Effector CD8-positive, alpha-beta T cell (primary cell): ENCODE results near the gene EIF4G1.

Source experiments
- DNase-seq: peaks from one replicate; lab custom pipeline; 2025; lab: John Stamatoyannopoulos, UW

Gene EIF4G1

GRCh38 chr3:184350618-184351017, 36.2 kb downstream of the EIF4G1 start:
- no peak for DNase-seq

GRCh38 chr3:184351511-184352148, 37.2 kb downstream of the EIF4G1 start:
- no peak for DNase-seq

- no peak for DNase-seq
Observed at GRCh38 chr3:184352149-184352785, 37.9 kb downstream of the EIF4G1 start.

GRCh38 chr3:184352897-184353545, 38.6 kb downstream of the EIF4G1 start:
- no peak for DNase-seq

- DNase-seq: no peak
Observed at GRCh38 chr3:184353546-184353941, 39.1 kb downstream of the EIF4G1 start.

- peak; percentile 55 for DNase-seq
Observed at GRCh38 chr3:184354121-184354728, 39.8 kb downstream of the EIF4G1 start.

- DNase-seq: no peak
Observed at GRCh38 chr3:184354754-184355153, 40.3 kb downstream of the EIF4G1 start.

- no peak for DNase-seq
Observed at GRCh38 chr3:184355261-184356040, 41.0 kb downstream of the EIF4G1 start.

- no peak for DNase-seq
Observed at GRCh38 chr3:184357248-184358123, 43.1 kb downstream of the EIF4G1 start.

- DNase-seq: no peak
Observed at GRCh38 chr3:184358124-184358767, 43.8 kb downstream of the EIF4G1 start.

GRCh38 chr3:184358921-184359350, 44.5 kb downstream of the EIF4G1 start:
- no peak for DNase-seq

- no peak for DNase-seq
Observed at GRCh38 chr3:184359610-184360009, 45.2 kb downstream of the EIF4G1 start.

GRCh38 chr3:184360070-184360928, 45.9 kb downstream of the EIF4G1 start:
- no peak for DNase-seq

- no peak for DNase-seq
Observed at GRCh38 chr3:184360929-184361531, 46.6 kb downstream of the EIF4G1 start.

GRCh38 chr3:184361532-184361931, 47.1 kb downstream of the EIF4G1 start, which contains the start of the genes CLCN2 and POLR2H:
Gene CLCN2, minus strand, starts transcription at chr3:184361605. Its CDS starts 126 bp downstream, at chr3:184361479.
Gene POLR2H, plus strand, starts transcription at chr3:184361710. Its CDS starts 1,783 bp downstream, at chr3:184363493.
- DNase-seq: peak; percentile 27

GRCh38 chr3:184361932-184362667, 47.7 kb downstream of the EIF4G1 start:
- DNase-seq: peak; percentile 38

GRCh38 chr3:184362668-184363546, 48.5 kb downstream of the EIF4G1 start:
- peak; percentile 86 for DNase-seq
